Stimulated activated CD8-positive, alpha-beta memory T cell treated with anti-CD3 and anti-CD28 coated beads, Interleukin-12 subunit alpha, Interleukin-12 subunit beta, amount 100 ng/mL, for 1 hour (primary cell): ENCODE data around the gene ADAMTS4.

ENCODE experiments used
- DNase-seq: peaks from one replicate; pipeline ENCODE4 v3.0.0-alpha.2; 2020; ENCODE audit warnings: low read depth

The ADAMTS4 gene

GRCh38 chr1:161145832-161146231, 53.0 kb downstream of the ADAMTS4 start:
- no peak for DNase-seq

GRCh38 chr1:161140755-161141400, 58.0 kb downstream of the ADAMTS4 start:
- no peak for DNase-seq

- no peak for DNase-seq
Observed at GRCh38 chr1:161139766-161140165, 59.1 kb downstream of the ADAMTS4 start.

- no peak for DNase-seq
Observed at GRCh38 chr1:161138431-161138830, 60.4 kb downstream of the ADAMTS4 start.

GRCh38 chr1:161137881-161138280, 61.0 kb downstream of the ADAMTS4 start:
- no peak for DNase-seq
